Gastrocnemius medialis (tissue), 4 donors: ENCODE data around the gene CFDP1. TPM values are rescaled to one million over a fixed set of nuclear protein-coding genes. Genes with fewer than 3 reads are reported as not detected.
A peak's percentile ranks its signal among the peaks of the same experiment; 100 is the strongest.

Source experiments
- ATAC-seq, 2 donors: fragments of 150-250 bp; one replicate each; pipeline ENCODE4 v1.9.1; 2016
- DNase-seq, 2 donors: peaks; one replicate each; pipeline ENCODE4 v3.0.0-alpha.2; 2019
- H3K27ac ChIP-seq, 4 donors: fragments of 200-600 bp; sonication (generic); 1 replicate in 1 of 4; 2 replicates in 3 of 4; pipeline ENCODE4 v1.5.1; 2016 to 2018; ENCODE audit warnings: mild to moderate bottlenecking in 2 of 4, moderate library complexity in 1 of 4
- H3K27me3 ChIP-seq, 3 donors: fragments of 200-600 bp; sonication (generic) in 2 of 3; 1 replicate in 1 of 3; 2 replicates in 2 of 3; pipeline versions ENCODE4 v1.5.1 to v1.6.0; 2016 to 2019; ENCODE audit warnings: mild to moderate bottlenecking in 1 of 3, moderate library complexity in 1 of 3
- H3K36me3 ChIP-seq, 2 donors: fragments of 200-600 bp; sonication (generic) in 1 of 2; one replicate each; pipeline ENCODE4 v1.5.1; 2017 to 2018
- H3K4me1 ChIP-seq, 2 donors: fragments of 200-600 bp; sonication (generic) in 1 of 2; one replicate each; pipeline ENCODE4 v1.5.1; 2016 to 2017; ENCODE audit warnings: mild to moderate bottlenecking in 2 of 2
- H3K4me3 ChIP-seq, 4 donors: fragments of 200-600 bp; sonication (generic) in 3 of 4; 1 replicate in 1 of 4; 2 replicates in 3 of 4; pipeline ENCODE4 v1.5.1; 2016 to 2019; ENCODE audit warnings: mild to moderate bottlenecking in 2 of 4
- H3K9me3 ChIP-seq, 3 donors: fragments of 200-600 bp; sonication (generic) in 2 of 3; 1 replicate in 1 of 3; 2 replicates in 2 of 3; pipeline ENCODE4 v1.5.1; 2016 to 2019
- POLR2A ChIP-seq, 2 donors: fragments of 450-650 bp; IDR thresholded peaks; one replicate each; pipeline ENCODE4 v1.6.1; 2017; ENCODE audit warnings: antibody characterized with exemption in 2 of 2, mild to moderate bottlenecking in 2 of 2, moderate library complexity in 2 of 2
- in situ Hi-C, 4 donors: fragments of 200-750 bp; cut with MboI; loops; one replicate each; pipeline versions ENCODE4 v1.15.0 to v1.8.0; 2017; ENCODE audit warnings: low sequenced_read_pairs in 4 of 4
- intact Hi-C: fragments of 100-400 bp; cut with DNase I; formaldehyde crosslinking; loops from one replicate; pipeline ENCODE4 v1.15.1; 2023; ENCODE audit warnings: low total_unique reads
- total RNA-seq, 4 donors: library from RNA; depleted of rRNA; stranded (reverse); fragments of >200 nt; gene quantifications; one replicate each; pipeline versions ENCODE4 v1.1.0 to v1.2.3, GENCODE V29; 2016
- TF ChIP-seq, protein P1 (sequence below), 5 experiments: fragments of 450-650 bp in 3 of 5; fragments of 200-600 bp in 2 of 5; sonication (generic) in 2 of 5; IDR thresholded peaks in 4 of 5; conservative IDR thresholded peaks in 1 of 5; 1 replicate in 4 of 5; 2 replicates in 1 of 5; pipeline ENCODE4 v1.5.1; 2016 to 2019; ENCODE audit warnings: antibody characterized with exemption in 5 of 5, mild to moderate bottlenecking in 3 of 5, moderate library complexity in 3 of 5

Gene CFDP1
- total RNA-seq, 4 donors from 2014 or later = 20.4 to 28.6 (median 24.2) TPM

DNA sequence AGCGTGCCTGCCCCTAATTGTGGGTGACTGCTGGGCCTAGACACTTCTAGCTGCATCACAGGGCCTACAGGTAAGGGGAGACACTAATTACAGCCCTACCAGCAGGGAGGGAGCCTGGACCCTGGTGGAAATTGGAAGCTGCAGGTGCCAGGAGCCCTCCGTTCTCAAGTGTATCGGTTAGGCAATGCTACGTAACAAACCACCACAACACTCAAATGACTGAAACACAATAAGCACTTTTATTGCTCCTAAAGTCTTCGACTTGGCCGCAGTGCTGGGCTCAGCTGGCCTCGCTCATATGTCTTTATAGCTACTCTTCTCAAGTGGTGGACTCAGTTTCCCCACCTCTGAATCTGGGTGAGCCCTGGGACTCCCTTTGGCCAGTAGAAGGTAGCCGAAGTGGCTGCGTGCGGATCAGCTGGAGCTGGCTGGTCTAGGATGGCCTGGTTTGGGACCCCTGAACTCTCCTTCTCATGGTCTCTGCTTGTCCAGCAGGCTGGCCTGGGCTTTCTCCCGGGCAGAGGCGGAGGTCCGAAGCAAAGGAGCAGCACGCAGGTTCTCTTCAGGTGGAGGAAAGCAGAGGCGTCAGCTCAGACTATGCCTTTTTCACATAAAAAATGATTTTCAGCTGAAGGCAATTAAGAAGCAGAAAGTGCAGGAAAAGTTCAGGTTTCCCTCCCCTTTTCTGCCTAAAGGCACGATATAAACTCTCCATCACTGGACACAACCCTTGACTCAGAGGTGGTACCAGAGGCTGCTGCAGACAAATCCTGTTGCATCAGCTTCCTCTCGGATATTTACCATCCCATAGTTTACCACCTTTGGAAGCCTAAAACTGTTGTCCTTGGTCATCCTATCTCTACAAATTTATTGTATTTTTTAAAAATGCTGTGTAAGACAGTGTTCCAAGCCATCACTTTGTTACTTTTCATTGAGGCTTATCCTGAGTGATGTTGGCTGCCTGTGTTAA, 39.9 kb upstream of the CFDP1 start:
- Histone ChIP-seq H3K9me3 (no peaks in the 10 kb centered on the region), H3K27me3 (no peaks in the 10 kb centered on the region), H3K4me3 (no peak overlapping the region), H3K36me3 (no peaks in the 10 kb centered on the region), H3K27ac (no peak overlapping the region), H3K4me1 (no peaks in the 10 kb centered on the region)
- TF ChIP-seq POLR2A (IDR thresholded peaks at IDR 0.05) = no peak
- TF ChIP-seq, protein P1, sequence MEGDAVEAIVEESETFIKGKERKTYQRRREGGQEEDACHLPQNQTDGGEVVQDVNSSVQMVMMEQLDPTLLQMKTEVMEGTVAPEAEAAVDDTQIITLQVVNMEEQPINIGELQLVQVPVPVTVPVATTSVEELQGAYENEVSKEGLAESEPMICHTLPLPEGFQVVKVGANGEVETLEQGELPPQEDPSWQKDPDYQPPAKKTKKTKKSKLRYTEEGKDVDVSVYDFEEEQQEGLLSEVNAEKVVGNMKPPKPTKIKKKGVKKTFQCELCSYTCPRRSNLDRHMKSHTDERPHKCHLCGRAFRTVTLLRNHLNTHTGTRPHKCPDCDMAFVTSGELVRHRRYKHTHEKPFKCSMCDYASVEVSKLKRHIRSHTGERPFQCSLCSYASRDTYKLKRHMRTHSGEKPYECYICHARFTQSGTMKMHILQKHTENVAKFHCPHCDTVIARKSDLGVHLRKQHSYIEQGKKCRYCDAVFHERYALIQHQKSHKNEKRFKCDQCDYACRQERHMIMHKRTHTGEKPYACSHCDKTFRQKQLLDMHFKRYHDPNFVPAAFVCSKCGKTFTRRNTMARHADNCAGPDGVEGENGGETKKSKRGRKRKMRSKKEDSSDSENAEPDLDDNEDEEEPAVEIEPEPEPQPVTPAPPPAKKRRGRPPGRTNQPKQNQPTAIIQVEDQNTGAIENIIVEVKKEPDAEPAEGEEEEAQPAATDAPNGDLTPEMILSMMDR (IDR thresholded peaks at IDR 0.05 in 4 of 5, conservative IDR thresholded peaks at IDR 0.05 in 1 of 5) = no peak
- no peak for ATAC-seq
- in situ Hi-C loops (loop anchor here (5.0 to 25.0 kb wide), 5 partner anchors 39 to 1714 kb away; partner anchors contain the start of genes KARS1 (in 1 of the 4), MON1B (in 1 of the 4), SYCE1L (in 1 of the 4) and TERF2IP (in 1 of the 4)), intact Hi-C loops (loop anchor here (5.0 kb wide), 1 partner anchor 289 kb away; no protein-coding TSS in a partner anchor)
- no peak for DNase-seq

DNA sequence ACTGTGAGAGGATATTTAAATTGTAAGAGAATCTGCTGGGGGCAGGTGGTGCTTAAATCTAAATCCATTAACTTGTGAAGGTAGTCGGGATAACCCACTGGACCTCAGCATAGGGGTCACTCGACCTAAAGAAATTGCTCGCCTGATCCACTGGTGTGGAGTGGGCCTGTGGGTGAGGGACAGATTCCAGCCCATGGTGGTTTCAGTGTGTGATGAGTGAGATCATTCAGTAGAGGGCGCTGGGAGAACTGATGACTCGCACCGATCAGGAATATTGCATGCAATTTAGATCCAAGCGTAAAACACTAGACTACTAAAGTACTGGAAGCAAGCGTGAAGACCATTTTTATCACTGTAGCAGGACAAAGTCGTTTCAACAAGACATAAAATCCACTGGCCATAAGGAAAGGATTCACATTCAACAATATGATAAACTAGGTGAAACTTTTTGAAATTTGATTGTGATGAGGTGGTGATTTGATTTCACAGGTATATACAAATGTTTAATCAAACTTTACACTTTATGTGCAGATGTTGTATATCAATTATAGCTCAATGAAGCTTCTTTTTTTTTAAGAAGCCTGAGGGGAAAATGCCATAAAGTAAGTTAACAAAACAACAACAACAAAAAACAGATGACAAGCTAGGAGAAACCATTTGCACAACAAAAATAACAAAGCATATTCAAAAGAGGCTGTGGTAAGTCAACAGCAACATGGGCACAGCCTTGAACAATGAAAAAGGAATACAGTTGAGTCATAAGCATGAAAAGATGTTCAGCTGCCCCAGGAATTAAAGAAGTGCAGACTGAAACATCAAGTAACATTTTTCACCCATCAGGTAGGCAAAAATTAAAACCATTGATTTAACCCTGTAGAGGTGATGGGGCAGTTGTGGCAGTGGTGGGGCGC, 38.7 kb upstream of the CFDP1 start:
- in situ Hi-C loops = loop anchor here (5.0 to 25.0 kb wide), 5 partner anchors 40 to 1715 kb away; partner anchors contain the start of genes KARS1 (in 1 of the 4), MON1B (in 1 of the 4), SYCE1L (in 1 of the 4) and TERF2IP (in 1 of the 4)
- H3K36me3 ChIP-seq = no peaks in the 10 kb centered on the region
- DNase-seq (peak; percentile 37 to 39), ATAC-seq (peak; percentile 97 to 99)
- H3K4me1 ChIP-seq = no peaks in the 10 kb centered on the region
- intact Hi-C loops = loop anchor here (1.0 to 5.0 kb wide), 2 partner anchors 45 to 290 kb away; no protein-coding TSS in a partner anchor
- no peak for TF ChIP-seq POLR2A (IDR thresholded peaks at IDR 0.05)
- TF ChIP-seq, protein P1 (IDR thresholded peaks at IDR 0.05 in 4 of 5, conservative IDR thresholded peaks at IDR 0.05 in 1 of 5) = peak; percentile 58 to 76 (median 72)
- no peaks in the 10 kb centered on the region for H3K9me3 ChIP-seq
- H3K27ac ChIP-seq = no peak overlapping the region
- no peak overlapping the region for H3K4me3 ChIP-seq
- no peaks in the 10 kb centered on the region for H3K27me3 ChIP-seq

DNA sequence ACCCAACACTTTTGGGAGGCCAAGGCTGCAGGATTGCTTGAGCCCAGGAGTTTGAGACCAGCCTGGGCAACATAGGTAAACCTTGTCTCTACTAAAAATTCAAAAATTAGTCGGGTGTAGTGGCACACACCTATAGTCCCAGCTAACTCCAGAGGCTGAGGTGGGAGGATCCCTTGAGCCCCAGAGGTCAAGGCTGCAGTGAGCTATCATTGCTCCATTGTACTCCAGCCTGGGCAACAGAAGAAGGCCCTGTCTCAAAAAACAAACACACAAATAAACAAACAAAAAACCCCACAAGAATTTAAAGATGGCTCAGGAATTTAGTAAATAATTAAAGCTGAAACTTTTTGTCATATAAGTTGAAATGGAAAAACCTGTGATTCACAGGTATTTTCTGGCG, 33.5 kb upstream of the CFDP1 start:
- no peak for ATAC-seq
- TF ChIP-seq, protein P1 (IDR thresholded peaks at IDR 0.05 in 4 of 5, conservative IDR thresholded peaks at IDR 0.05 in 1 of 5) = no peak
- no peak for TF ChIP-seq POLR2A (IDR thresholded peaks at IDR 0.05)
- in situ Hi-C loops = loop anchor here in 2 of 4 donors (10.0 to 25.0 kb wide), 3 partner anchors 48 to 1721 kb away; partner anchors contain the start of genes KARS1 (in 1 of the 2), MON1B (in 1 of the 2), SYCE1L (in 1 of the 2) and TERF2IP (in 1 of the 2)

More for the DNA sequence above, 33.5 kb upstream of the CFDP1 start:
- DNase-seq = no peak
- no peak overlapping the region for H3K27ac ChIP-seq
- no peak overlapping the region for H3K4me3 ChIP-seq
- H3K36me3 ChIP-seq = no peaks in the 10 kb centered on the region
- no peaks in the 10 kb centered on the region for H3K27me3 ChIP-seq
- H3K4me1 ChIP-seq = peaks cover 0 to 11% of the 10 kb centered on the region in 2 donors
- intact Hi-C loops = no loop called here
- H3K9me3 ChIP-seq = no peaks in the 10 kb centered on the region
